Adipose tissue (tissue), 3 donors: ENCODE results near the gene ACOT13. TPM values are rescaled to one million over a fixed set of nuclear protein-coding genes. Genes with fewer than 3 reads are reported as not detected.
"Not testable (repeated sequence)": the region's sequence is repeated elsewhere in the genome, so short reads cannot be mapped to it uniquely, and the experiment has no call there.

Experiments
- H3K27ac ChIP-seq: one replicate; pipeline ENCODE4 v1.5.1; 2013; ENCODE audit warnings: low read depth, low read length
- WGBS, 3 donors: extraction: QIAGEN DNeasy Blood & Tissue Kit; methylation state at CpG; one replicate each; pipeline ENCODE4 v1.1.7; 2013; 5-methylcytosine and 5-hydroxymethylcytosine counted together
- polyA plus RNA-seq, 3 donors: library from polyadenylated mRNA; stranded (reverse); fragments of 200-250 nt; gene quantifications; one replicate each; pipeline ENCODE4 v1.2.3, GENCODE V29; 2013
- donor health status: healthy with polysubstance abuse.
- donor health status: Bipolar disorder and iron deficiency.
- donor health status: healthy.

ACOT13 gene
- 1 to 10 TPM; 7.1 to 9.4 (median 7.2) TPM for polyA plus RNA-seq

DNA sequence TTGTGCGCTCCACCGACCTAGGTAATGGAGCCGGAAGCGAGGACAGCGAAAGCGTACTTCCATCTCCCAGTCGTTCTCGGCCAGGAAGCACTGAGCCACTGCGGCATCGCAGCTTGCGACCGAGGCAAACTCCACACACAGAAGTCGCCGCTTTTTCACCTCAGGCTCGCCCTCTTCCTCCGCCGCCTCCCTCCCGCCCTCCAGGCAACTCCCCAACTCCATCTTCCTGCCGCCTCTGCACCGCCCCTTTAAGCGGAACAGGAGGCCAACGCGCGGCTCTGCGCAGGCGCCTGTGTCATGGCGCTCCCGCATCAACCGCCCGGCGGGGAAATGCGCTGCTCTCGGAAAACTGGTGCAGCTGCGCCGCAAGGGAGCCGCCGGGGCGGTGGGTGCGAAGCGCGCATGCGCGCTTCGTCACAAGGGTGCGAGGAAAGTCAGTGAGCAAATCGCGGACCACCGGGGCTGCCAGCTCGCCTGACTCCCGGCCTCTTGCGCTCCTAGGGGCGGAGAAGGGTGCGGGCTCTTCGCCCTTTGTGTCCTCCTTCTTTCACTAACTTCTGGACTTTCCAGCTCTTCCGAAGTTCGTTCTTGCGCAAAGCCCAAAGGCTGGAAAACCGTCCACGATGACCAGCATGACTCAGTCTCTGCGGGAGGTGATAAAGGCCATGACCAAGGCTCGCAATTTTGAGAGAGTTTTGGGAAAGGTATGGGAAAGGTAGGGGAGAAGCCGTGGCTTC, at the start of gene ACOT13, which contains the start of gene TDP2:
ACOT13 (plus strand) TSS at position 437 of the 737 bp plus-strand sequence; CDS start at position 624, 187 bp downstream.
TDP2 (minus strand) TSS at position 259 of the 737 bp plus-strand sequence; CDS start at position 222, 37 bp downstream.
- H3K27ac ChIP-seq = peak within 1 kb of the TSS; percentile 5
- 0% methylated on average over 62 of the region's 62 CpGs for WGBS, 3 donors

DNA sequence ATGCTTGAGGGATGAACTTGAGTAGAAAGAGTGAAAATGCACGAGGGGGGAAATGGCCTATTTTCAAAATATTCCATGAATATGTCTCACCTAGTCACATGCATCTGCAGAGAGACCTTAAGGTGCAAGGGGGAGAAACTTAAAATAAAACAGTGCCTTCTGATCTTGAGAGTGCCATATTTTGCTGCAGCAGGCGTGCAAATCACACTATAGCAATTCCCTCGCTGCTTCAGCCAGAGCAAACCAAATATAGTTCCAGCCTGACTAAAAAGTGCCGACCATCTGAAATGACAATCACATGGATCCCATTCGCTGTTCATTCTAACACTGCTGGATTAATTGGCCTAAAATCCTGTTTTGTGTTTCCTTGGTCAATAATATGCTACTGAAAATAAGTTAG, 47.2 kb upstream of the ACOT13 start:
- 92 to 95% (median 92%) methylated on average over 5 of the region's 5 CpGs for WGBS, 3 donors
- H3K27ac ChIP-seq = no peak overlapping the region

DNA sequence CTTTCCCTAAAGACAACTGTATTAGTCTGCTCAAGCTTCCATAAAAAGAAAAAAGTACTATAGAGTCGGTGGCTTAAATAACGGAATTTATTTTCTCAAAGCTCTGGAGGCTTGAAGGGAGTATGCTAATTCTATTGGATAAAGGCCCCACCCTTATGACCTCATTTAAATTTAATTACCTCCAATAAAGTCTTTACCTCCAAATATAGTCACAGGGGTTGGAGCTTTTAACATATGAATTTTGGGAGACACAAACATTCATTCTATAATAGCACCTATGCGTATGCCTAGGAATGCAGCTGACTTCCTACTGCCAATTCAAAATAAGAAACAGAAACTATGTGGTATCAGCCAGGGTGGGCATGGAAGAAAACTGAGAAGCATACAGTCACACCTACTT, 46.2 kb upstream of the ACOT13 start:
- 88 to 91% (median 89%) methylated on average over 3 of the region's 3 CpGs for WGBS, 3 donors
- no peak overlapping the region for H3K27ac ChIP-seq

DNA sequence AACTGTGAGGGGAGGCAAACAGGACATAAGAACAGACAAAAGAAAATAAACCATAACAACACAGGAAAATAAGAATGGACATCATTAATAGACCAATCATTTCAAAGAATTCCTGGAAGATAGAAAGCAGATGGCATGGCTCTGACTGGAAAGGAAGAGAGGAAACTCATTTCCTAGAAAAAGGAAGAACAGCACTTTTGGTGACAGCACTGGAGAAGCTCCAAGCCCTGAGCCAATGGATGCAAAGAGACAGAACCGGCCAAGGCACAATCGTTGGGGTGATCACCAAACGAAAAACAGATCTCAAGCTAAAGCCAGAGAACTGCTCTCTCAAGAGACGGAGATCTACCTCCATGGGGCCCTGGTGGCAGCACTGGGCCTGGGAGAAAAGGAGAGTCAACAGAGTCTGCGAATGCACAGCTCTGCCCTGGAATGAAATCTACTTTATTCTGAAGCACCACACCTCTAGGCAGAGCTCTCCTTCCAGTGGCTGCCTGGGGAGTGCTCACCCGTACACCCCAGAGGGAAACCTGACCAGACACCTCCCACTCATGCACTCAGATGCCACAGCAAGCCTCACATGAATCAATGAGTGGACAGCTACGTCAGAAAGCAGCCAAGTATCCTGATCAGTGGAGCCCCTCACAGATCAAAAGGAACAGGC, 45.1 kb upstream of the ACOT13 start:
- WGBS, 3 donors = 69 to 80% (median 71%) methylated on average over 7 of the region's 7 CpGs
- no peak overlapping the region for H3K27ac ChIP-seq

DNA sequence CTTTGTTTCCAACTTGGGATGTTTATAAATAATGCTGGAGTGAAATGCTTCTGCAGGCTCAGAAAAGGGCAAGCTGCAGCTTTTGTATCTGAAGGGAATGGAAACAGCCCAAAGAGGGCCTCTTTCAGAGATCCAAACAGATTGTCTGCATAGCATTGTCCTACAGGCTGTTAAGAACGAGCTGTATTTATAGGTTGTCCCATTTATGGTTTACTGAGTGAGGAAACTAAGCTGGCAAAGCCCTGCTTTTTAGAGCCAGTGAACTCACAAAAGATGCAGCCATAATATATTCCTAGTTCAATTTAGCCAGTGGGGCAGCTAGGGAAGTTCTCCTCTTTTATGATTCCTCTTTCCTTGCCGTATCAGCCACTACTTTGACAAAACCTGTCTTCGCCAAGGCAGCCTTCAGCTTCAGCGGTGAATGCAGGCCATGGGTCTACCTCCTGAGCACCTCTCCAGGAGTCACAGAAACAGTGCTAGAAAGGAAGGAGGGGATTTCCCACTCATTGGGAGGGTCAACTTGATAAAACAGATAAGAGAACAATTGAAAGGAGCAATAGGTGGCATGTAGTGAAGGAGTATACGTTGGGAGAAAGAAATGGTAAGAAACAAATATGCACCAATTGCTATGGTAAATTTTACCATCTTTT, 35.9 kb upstream of the ACOT13 start:
- 73 to 79% (median 76%) methylated on average over 5 of the region's 5 CpGs for WGBS, 3 donors
- no peak overlapping the region for H3K27ac ChIP-seq

DNA sequence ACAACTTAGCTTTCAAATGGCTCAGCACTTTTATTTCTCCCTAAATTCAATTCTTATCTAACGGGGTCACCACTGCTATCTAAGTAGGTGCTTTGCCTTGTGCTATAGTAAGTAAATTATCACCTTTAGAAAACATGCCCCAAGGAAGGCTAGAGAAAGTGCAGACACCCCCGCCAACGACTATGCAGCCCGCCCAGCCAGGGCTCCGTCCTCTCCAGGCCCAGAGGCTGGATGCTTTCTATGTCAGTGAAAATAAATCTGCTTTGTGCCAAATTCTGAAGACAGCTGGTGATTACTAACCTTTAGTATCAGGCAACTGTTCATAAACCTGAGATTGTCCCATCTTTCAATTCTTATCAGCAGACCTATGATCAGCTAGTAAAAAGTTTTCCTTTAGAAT, 35.2 kb upstream of the ACOT13 start:
- H3K27ac ChIP-seq = no peak overlapping the region
- 49 to 66% (median 60%) methylated on average over 5 of the region's 5 CpGs for WGBS, 3 donors

DNA sequence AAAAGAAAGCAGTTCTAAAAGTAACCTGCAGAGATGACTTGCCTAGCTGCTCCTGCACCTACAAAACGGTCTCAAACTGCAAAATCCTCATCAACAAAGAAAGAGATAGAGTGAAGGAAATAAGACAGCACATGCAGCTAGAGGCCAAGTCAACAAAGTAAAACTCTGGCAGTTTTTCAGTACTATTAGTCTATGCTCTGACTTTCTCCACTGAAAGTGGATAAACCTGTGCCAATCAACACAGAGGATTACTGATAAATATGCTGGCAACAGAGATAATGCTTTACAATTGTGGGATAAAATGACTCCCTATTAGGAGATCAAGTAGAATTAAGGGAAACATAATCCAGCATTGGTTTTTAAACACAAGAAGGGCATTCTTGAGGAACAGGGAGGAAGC, 34.3 kb upstream of the ACOT13 start:
- WGBS, 3 donors = 31 to 54% (median 53%) methylated on average over 1 of the region's 1 CpG
- no peak overlapping the region for H3K27ac ChIP-seq

DNA sequence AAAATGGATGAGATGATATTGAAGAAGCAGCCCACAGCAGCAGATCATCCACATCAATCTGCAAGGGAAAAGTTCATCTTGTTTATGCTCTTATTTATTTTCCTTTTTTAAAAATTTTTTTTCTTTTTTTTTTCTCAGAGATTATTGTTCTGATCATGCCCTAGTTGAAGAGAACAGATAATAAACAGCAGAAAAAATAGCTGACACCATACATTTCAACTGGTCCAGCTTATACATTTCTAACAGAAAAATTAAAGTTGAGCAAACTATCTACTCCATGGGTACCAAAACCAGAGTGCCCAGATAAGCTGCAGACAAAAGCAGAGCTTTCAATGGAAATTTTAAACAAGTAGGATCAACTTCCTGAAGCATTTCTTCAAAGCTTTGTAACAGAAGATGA, 30.2 kb upstream of the ACOT13 start:
- H3K27ac ChIP-seq = no peak overlapping the region

DNA sequence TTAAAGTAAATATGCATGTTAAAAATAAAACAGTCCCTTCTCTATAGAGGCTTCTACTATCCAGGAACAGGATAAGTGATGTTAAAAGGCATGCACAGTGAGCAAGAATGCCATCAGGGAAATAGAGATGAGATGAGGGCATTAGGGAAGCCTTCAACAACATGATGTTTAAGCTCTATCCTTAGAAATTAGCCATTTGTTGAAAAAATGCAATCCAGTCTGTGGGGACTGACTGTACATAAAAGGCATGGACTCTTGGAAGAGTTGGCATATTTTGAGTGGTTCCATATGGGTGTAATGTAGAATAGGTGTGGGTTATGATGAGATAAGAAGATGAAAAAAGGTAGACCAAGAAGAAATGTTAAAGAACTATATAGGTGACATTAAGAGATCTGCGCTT, 26.7 kb upstream of the ACOT13 start:
- whole genome bisulfite sequencing, 3 donors = 100% methylated on average over 1 of the region's 1 CpG
- H3K27ac ChIP-seq = no peak overlapping the region

DNA sequence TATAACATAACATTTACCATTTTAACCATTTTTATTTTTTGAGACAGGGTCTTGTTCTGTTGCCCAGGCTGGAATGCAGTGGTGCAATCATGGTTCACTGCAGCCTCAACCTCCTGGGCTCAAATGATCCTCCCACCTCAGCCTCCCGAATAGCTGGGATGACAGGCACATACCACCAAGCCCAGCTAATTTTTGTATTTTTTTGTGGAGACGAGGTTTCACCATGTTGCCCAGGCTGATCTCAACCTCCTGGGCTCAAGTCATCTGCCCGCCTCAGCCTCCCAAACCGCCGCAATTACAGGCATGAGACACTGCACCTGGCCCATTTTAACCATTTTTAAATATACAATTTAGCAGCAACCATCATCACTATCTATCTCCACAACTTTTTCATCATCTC, 26.2 kb upstream of the ACOT13 start:
- not testable (repeated sequence) for H3K27ac ChIP-seq
- WGBS, 3 donors = 78 to 90% (median 88%) methylated on average over 5 of the region's 5 CpGs

DNA sequence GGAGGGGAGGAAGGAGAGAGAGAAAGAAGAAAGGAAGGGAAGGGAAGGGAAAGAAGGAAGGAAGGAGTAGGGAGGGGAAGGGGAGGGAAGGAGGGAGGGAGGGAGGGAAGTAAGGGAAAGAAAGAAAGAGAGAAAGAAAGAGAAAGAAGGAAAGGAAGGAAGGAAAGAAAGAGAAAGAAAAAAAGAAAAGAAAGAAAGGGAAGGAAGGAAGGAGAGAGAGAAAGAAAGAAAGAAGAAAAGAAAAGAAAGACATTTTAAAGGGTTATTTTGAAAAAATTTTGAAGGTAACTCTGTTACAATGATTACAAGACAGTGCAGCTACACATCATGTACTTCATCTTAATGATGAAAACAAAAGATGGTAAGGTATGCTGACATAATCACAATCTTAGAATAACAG, 24.8 kb upstream of the ACOT13 start:
- no peak overlapping the region for H3K27ac ChIP-seq

DNA sequence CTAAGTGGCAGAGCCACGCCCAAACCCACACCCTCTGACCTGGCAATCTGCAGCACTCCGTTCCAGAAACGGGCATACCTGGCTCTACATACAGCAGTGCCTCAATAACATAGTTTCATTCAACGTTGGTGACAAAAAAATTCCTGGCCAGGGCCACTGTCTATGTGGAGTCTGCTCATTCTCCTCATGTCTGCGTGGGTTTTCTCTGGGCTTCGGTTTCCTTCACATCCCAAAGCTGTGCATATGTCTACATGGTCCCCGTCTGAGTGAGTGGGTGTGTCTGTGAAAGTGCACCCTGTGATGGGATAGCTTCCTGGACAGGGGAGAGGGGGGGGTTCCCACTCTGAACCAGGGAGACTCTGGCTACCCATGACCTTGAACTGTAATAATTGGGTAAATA, 23.0 kb upstream of the ACOT13 start:
- H3K27ac ChIP-seq = no peak overlapping the region
- WGBS, 3 donors = 71 to 79% (median 75%) methylated on average over 7 of the region's 7 CpGs

DNA sequence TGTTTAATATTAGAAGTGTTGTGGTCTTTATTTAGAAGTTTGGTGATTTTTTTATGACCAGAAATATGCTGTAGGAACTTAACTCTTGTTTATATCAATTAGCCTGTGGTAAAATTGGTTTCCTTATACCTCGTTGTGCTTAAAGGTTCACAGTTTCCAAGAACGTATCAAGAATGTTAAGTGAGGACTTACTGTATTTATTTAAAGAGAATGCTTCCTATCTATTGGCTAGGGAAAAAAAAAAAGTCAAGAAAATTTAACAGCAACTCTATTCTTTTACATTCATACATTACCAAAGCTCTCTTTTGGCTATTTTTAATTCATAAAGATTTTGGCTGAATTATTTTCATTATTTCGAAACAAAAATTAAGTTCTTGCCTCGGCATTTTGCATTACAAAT, 22.5 kb upstream of the ACOT13 start:
- H3K27ac ChIP-seq = no peak overlapping the region
- WGBS, 3 donors = 75 to 78% (median 78%) methylated on average over 4 of the region's 4 CpGs

DNA sequence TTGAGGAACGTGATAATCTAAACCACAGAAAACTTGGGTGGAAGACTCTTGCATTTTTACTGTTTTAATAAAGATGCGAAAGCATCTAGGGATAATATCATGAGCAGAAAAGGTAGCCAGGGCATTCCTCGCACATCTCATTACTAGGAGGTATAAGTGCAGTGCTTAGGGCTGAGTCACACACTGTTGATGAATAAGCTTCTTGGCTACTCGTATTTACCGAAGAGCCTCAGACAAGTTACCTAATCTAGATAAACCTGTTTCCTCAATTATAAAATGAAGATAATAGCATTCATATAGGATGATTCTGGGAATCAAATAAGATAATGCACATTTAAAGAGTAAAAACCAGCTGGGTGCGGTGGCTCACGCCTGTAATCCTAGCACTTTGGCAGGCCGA, 20.1 kb upstream of the ACOT13 start:
- 87 to 90% (median 88%) methylated on average over 8 of the region's 8 CpGs for WGBS, 3 donors
- no peak overlapping the region for H3K27ac ChIP-seq

DNA sequence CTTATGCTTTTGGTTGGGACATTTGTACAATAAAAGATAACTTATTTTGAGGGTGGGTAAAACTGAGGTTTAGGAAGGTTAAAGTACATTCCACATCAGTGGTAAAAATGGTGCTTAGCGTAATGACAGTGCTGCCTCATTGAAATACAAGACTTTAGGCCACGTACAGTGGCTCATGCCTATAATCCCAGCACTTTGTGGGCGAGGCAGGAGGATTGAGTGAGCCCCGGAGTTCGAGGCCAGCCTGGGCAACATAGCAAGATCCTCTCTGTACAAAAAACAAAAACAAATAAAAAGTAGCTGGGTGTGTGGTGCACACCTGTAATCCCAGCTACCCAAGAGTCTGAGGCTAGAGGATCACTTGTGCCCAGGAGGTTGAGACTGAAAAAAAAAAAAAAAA, 18.6 kb upstream of the ACOT13 start:
- 94 to 97% (median 96%) methylated on average over 5 of the region's 5 CpGs for WGBS, 3 donors

DNA sequence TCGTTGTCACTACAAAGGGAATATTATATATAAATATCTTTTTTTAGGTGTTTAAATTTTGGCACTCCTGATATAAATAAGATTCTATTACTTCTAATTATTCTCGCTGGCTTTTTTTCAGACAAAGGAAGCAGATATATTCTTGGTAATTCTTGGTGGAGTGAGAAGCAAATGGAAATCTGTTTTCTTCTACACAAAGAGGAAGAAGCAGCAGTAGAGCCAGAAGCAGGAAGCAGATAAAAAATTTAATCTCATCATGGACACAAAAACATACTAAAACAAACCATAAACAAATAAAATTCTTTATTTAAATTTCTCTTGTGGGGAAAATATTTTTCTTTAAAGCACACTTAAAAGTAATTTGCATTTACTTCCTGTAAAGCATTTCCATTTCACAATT, 17.2 kb upstream of the ACOT13 start:
- H3K27ac ChIP-seq = no peak overlapping the region
- WGBS, 3 donors = 71 to 83% (median 77%) methylated on average over 2 of the region's 2 CpGs

More for the DNA sequence above, 18.6 kb upstream of the ACOT13 start:
- no peak overlapping the region for H3K27ac ChIP-seq

DNA sequence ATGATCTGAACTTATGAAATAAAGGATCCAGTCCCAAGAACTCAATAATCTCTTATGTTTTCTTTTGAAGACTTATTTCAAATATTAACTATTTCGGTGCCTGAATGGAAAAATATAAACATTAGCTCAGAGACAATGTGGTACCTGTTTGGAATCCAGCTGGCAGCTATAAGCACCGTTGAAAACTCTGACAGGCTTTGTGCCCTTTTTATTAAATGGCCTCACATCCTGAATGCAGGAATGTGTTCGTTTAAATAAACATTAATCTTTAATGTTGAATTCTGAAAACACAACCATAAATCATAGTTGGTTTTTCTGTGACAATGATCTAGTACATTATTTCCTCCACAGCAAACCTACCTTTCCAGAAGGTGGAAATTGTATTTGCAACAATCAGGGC, 16.5 kb upstream of the ACOT13 start:
- WGBS, 3 donors = 22 to 43% (median 36%) methylated on average over 3 of the region's 3 CpGs
- H3K27ac ChIP-seq = no peak overlapping the region

DNA sequence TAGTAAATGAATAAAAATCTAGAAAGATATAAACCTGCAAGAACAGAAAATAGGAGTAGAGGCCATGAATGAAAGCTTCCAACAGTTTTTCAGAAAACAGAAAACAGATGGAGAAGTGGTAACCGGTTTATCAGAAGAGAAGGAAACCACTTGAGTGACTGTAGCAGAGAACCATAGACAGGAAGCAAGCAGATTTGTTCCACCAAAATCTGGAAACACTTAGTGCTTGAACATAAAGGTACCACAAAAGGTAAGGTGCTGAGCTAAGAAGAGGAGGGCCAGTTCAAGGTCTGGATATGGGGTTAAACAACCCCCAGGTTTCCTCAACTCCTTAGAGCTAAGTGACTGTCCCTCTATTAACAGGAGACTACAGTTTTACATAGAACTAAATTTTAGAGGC, 11.7 kb upstream of the ACOT13 start:
- 46 to 79% (median 62%) methylated on average over 1 of the region's 1 CpG for WGBS, 3 donors
- no peak overlapping the region for H3K27ac ChIP-seq
